Astrocyte (in vitro differentiated cells and primary cell): Measurements from ENCODE around the gene ELP4. TPM values are rescaled to one million over a fixed set of nuclear protein-coding genes. Genes with fewer than 3 reads are reported as not detected.

Source experiments
- DNase-seq: peaks from one replicate; pipeline ENCODE4 v3.0.0-alpha.2; 2010; ENCODE audit warnings: low read depth
- FAIRE-seq: peaks from 2 replicates; lab custom pipeline; 2011; peaks lifted over from hg19 to GRCh38; lab: Jason Lieb, UNC
- H2AFZ ChIP-seq: 2 replicates; pipeline ENCODE4 v1.6.0; 2012; ENCODE audit warnings: low read depth, low read length, inconsistent platforms
- H3K27ac ChIP-seq: 2 replicates; pipeline ENCODE4 v1.5.1; 2011; ENCODE audit warnings: low read depth, low read length, inconsistent platforms
- H3K27me3 ChIP-seq: 2 replicates; pipeline ENCODE4 v1.6.0; 2011; ENCODE audit warnings: low read length, inconsistent platforms; ENCODE audit not compliant: insufficient read depth
- H3K36me3 ChIP-seq: 2 replicates; pipeline ENCODE4 v1.5.1; 2011; ENCODE audit warnings: low read length, inconsistent platforms; ENCODE audit not compliant: insufficient read depth
- H3K4me1 ChIP-seq: 2 replicates; pipeline ENCODE4 v1.5.1; 2011; ENCODE audit warnings: low read length, inconsistent platforms; ENCODE audit not compliant: insufficient read depth
- H3K4me2 ChIP-seq: 2 replicates; pipeline ENCODE4 v1.6.0; 2012; ENCODE audit warnings: low read length, inconsistent platforms
- H3K4me3 ChIP-seq: 2 replicates; pipeline ENCODE4 v1.5.1; 2011; ENCODE audit warnings: low read depth, mild to moderate bottlenecking, low read length, inconsistent platforms; ENCODE audit not compliant: insufficient read depth
- H3K79me2 ChIP-seq: 2 replicates; pipeline ENCODE4 v1.6.0; 2012; ENCODE audit warnings: mild to moderate bottlenecking, low read length, inconsistent platforms; ENCODE audit not compliant: insufficient read depth
- H3K9ac ChIP-seq: 2 replicates; pipeline ENCODE4 v1.6.0; 2012; ENCODE audit warnings: mild to moderate bottlenecking, low read length, inconsistent platforms
- H3K9me3 ChIP-seq: 2 replicates; pipeline ENCODE4 v1.5.1; 2012; ENCODE audit warnings: low read depth, mild to moderate bottlenecking, low read length, inconsistent platforms; ENCODE audit not compliant: insufficient read depth
- H4K20me1 ChIP-seq: 2 replicates; pipeline ENCODE4 v1.6.0; 2012; ENCODE audit warnings: low read length, inconsistent platforms; ENCODE audit not compliant: insufficient read depth
- H3K27ac Mint-ChIP-seq: one replicate; pipeline ENCODE4 v1.8.0; 2021; ENCODE audit warnings: mild to moderate bottlenecking, mixed read lengths; ENCODE audit not compliant: unreplicated experiment
- H3K27me3 Mint-ChIP-seq: one replicate; pipeline ENCODE4 v1.8.0; 2021; ENCODE audit warnings: low read depth, mixed read lengths; ENCODE audit not compliant: unreplicated experiment
- H3K36me3 Mint-ChIP-seq: one replicate; pipeline ENCODE4 v1.8.0; 2021; ENCODE audit warnings: low read depth, mixed read lengths; ENCODE audit not compliant: unreplicated experiment
- H3K4me1 Mint-ChIP-seq: one replicate; pipeline ENCODE4 v1.8.0; 2021; ENCODE audit warnings: low read depth, mixed read lengths; ENCODE audit not compliant: unreplicated experiment
- H3K4me3 Mint-ChIP-seq: one replicate; pipeline ENCODE4 v1.8.0; 2021; ENCODE audit warnings: mild to moderate bottlenecking, moderate library complexity, mixed read lengths; ENCODE audit not compliant: unreplicated experiment
- H3K9me3 Mint-ChIP-seq: one replicate; pipeline ENCODE4 v1.8.0; 2021; ENCODE audit warnings: mild to moderate bottlenecking, mixed read lengths; ENCODE audit not compliant: unreplicated experiment
- CTCF ChIP-seq: IDR thresholded peaks from 2 replicates; pipeline ENCODE4 v1.5.1; 2011; ENCODE audit warnings: low read depth, mild to moderate bottlenecking, inconsistent platforms, low read length, moderate library complexity; ENCODE audit not compliant: insufficient read depth
- EZH2 ChIP-seq: IDR thresholded peaks from 2 replicates; pipeline ENCODE4 v1.6.1; 2012; ENCODE audit warnings: mild to moderate bottlenecking, low read length, inconsistent platforms; ENCODE audit not compliant: insufficient read depth
- total RNA-seq: library from RNA; stranded (reverse); gene quantifications from 2 replicates; pipeline ENCODE4 v1.2.1, GENCODE V29; 2021

Gene ELP4
- total RNA-seq, 1 donor from 2014 or later, result 12.9 TPM

DNA sequence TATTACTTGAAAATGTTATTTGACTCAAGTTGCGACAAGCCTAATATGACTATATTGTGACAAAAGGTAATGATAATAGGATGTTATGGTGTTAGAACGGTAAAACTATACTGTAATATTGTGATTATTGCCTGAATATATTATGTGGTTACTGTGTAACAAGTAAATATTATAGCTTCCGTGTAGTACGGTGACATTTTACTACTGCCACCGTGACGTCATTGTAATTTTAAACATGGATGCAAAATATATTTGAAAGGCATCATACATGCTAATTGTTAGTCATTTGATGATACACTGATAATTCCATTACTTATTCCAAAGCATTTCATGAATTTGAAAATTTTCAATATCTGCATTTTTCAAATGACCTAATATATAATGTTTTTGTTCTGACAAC is 2.5 kb downstream of the ELP4 start:
- no peak overlapping the region for H2AFZ ChIP-seq
- no peak overlapping the region for H3K4me2 ChIP-seq
- peaks cover 52% of the 10 kb centered on the region for H3K79me2 ChIP-seq
- H3K4me3 ChIP-seq, result no peak overlapping the region
- no peaks in the 10 kb centered on the region for H3K36me3 Mint-ChIP-seq
- peaks cover 15% of the 10 kb centered on the region for H3K4me1 Mint-ChIP-seq
- H3K9me3 Mint-ChIP-seq, result no peaks in the 10 kb centered on the region
- no peak overlapping the region for H3K27ac Mint-ChIP-seq
- no peaks in the 10 kb centered on the region for H3K4me1 ChIP-seq
- H3K36me3 ChIP-seq, result no peaks in the 10 kb centered on the region
- H3K27me3 ChIP-seq, result no peaks in the 10 kb centered on the region
- no peak overlapping the region for H3K27ac ChIP-seq
- TF ChIP-seq EZH2 (no peak), CTCF (no peak)
- FAIRE-seq (no peak), DNase-seq (no peak)
- no peaks in the 10 kb centered on the region for H4K20me1 ChIP-seq
- H3K9me3 ChIP-seq, result no peaks in the 10 kb centered on the region
- no peak overlapping the region for H3K4me3 Mint-ChIP-seq
- no peaks in the 10 kb centered on the region for H3K27me3 Mint-ChIP-seq
- H3K9ac ChIP-seq, result no peak overlapping the region

DNA sequence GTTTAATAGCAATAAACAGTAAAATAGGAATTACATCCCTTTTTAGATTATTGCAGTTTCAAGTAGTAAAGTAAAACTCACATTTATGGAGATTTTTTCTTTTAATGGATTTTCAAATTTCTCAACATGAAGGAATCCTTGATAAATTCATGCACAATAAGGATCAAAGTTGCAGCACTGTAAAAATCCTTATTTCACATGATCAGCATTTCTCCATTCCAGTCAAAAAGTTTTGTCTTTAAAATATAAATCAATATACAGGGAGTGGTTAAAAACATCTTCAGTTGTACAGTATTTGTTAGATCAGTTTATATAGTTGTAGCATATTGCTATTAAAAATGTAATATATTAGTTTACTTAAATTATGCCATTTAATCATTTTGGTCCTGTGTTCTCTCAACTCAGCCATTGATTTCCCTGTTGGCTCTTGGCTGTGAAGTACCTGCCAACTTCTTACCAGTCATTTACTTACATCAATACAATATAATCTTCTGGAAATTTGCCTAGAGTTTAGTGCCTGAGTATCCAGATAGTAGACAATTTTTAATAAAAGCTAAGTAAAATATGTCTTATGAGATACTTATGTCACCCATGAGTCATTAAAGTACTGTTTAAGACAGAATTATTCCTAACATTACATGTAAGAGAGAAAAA is 12.1 kb downstream of the ELP4 start:
- Histone ChIP-seq H3K4me2 (no peak overlapping the region), H3K9me3 (no peaks in the 10 kb centered on the region), H3K36me3 (no peaks in the 10 kb centered on the region), H3K4me3 (no peak overlapping the region), H2AFZ (no peak overlapping the region), H3K27me3 (no peaks in the 10 kb centered on the region), H3K79me2 (no peaks in the 10 kb centered on the region), H4K20me1 (no peaks in the 10 kb centered on the region), H3K9ac (no peak overlapping the region), H3K27ac (no peak overlapping the region), H3K4me1 (no peaks in the 10 kb centered on the region)
- Mint-ChIP-seq H3K27me3 (no peaks in the 10 kb centered on the region), H3K4me1 (no peaks in the 10 kb centered on the region), H3K9me3 (no peaks in the 10 kb centered on the region), H3K36me3 (peaks cover 6% of the 10 kb centered on the region), H3K4me3 (no peak overlapping the region), H3K27ac (no peak overlapping the region)
- TF ChIP-seq EZH2, result no peak
- TF ChIP-seq CTCF, result no peak
- FAIRE-seq, result no peak
- DNase-seq, result no peak

DNA sequence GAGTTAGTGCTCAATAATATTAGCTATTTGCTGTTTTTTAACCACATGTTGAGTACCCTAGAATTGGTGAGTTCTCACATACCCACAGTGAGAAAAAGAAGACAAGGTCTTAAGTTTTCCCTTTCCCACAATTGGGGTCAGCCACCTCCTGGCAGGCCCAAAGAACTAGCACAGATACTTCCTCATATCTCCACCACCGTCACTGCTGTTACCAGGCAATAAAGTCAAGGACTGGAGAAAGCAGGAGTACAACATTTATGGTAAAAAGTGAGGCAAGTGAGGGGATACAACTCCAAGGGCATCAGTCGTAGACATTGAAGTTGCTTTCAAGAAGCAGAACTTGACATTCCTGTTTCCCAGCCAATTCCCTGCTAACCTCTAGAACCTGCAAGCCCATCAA is 19.6 kb downstream of the ELP4 start:
- Histone ChIP-seq H3K4me3 (no peak overlapping the region), H3K27me3 (no peaks in the 10 kb centered on the region), H4K20me1 (no peaks in the 10 kb centered on the region), H3K27ac (no peak overlapping the region), H3K4me2 (no peak overlapping the region), H3K9ac (no peak overlapping the region), H3K36me3 (no peaks in the 10 kb centered on the region), H3K4me1 (no peaks in the 10 kb centered on the region), H3K79me2 (no peaks in the 10 kb centered on the region), H2AFZ (no peak overlapping the region), H3K9me3 (no peaks in the 10 kb centered on the region)
- TF ChIP-seq EZH2 (no peak), CTCF (no peak)
- Mint-ChIP-seq H3K4me3 (no peak overlapping the region), H3K4me1 (no peaks in the 10 kb centered on the region), H3K36me3 (peaks cover 4% of the 10 kb centered on the region), H3K9me3 (no peaks in the 10 kb centered on the region), H3K27ac (no peak overlapping the region), H3K27me3 (no peaks in the 10 kb centered on the region)
- DNase-seq (no peak), FAIRE-seq (no peak)
